A375 (cell line): ENCODE measurements around the gene HACE1. TPM values are rescaled to one million over a fixed set of nuclear protein-coding genes. Genes with fewer than 3 reads are reported as not detected.

Experiments used
- small RNA-seq: library from RNA; depleted of rRNA; stranded (forward); fragments of <200 nt; gene quantifications from one replicate; pipeline ENCODE3, GENCODE V24; 2014
- total RNA-seq: library from RNA; depleted of rRNA; stranded (reverse); fragments of >200 nt; shearing (Covaris generic); gene quantifications from 2 replicates; pipeline ENCODE4 v1.2.3, GENCODE V29; 2014; rRNA removed

The HACE1 gene
- total RNA-seq: 5.4 and 11.0 TPM in 2 replicates

DNA sequence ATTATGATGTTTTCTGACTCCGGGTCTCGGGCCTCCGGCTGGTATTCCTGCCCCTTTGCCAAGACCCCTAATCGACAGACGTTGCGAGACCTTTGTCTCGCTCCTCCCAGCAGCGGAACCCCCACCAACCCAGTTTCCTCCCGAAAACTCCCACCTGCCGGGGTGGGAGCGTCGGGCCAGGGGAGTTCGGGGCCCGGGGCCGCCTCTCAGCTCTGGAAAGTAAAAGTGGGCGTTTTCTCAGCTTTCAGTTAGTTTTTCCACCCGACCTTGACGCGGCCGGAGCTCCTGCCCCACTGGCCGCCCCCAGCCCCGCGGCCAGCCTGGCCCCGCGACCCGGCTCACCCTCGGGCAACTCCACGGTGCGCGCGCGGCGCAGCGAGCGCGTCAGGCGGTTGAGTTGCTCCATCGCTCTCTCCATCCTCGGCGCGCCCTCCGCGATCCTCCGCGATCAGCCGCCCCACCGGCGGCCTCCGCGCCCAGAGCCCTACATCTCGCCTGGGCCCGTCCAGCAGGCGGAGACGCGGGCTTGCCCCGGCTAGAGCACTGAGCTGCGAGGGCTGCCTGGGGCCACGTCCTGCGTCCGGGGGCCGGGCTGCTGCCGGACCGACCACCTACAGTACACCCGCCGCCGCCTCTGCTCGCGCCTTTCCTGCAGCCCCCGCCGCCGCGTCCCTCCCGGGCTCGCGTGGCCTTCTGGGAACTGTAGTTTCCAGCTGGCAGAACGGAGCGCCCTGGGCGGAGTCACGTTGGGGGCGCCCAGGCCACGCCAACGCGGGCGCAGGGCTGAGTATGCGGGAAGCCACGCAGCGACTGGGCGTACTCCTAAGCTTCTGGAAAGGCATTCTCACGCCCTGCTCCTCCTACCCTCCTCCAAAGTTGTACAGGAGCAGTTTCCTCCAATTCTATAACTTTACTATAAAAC is at the start of gene HACE1:
Gene HACE1 (minus strand): TSS at position 695 of the 922 bp plus-strand sequence. CDS start 277 bp downstream, at position 418.

Small RNAs within 50 kb of the gene (small RNA-seq; reads per million reads assigned to genes)
- gene RNU6-897P: not detected

Other genes starting within 250 kb of the HACE1 start
- 2.8 and 3.6 TPM in 2 replicates for gene LIN28B, start 97.2 kb upstream of the HACE1 start, total RNA-seq